ENCODE measurements around the gene SCRT2.

- TF ChIP-seq POLR2AphosphoS5 (IDR thresholded peaks at IDR 0.05; ENCODE audit: low read depth, low read length) (no peak), POLR2A (IDR thresholded peaks at IDR 0.05; ENCODE audit: low read depth, low read length) (no peak), TAF1 (IDR thresholded peaks at IDR 0.05; ENCODE audit: borderline replicate concordance, low read depth, low read length) (no peak)
These were observed 46.3 kb upstream of the SCRT2 start for GRCh38 chr20:721876-722275.
